DMS153 treated with DMSO at 0.1 percent for 48 hours (cell line): Measurements from ENCODE around the gene MTA3.
"Not testable (repeated sequence)": the region's sequence is repeated elsewhere in the genome, so short reads cannot be mapped to it uniquely, and the experiment has no call there.

ENCODE experiments used
- DNase-seq: peaks from one replicate; lab custom pipeline; 2025; ENCODE audit not compliant: unreplicated experiment; lab: John Stamatoyannopoulos, UW

The MTA3 gene

DNA sequence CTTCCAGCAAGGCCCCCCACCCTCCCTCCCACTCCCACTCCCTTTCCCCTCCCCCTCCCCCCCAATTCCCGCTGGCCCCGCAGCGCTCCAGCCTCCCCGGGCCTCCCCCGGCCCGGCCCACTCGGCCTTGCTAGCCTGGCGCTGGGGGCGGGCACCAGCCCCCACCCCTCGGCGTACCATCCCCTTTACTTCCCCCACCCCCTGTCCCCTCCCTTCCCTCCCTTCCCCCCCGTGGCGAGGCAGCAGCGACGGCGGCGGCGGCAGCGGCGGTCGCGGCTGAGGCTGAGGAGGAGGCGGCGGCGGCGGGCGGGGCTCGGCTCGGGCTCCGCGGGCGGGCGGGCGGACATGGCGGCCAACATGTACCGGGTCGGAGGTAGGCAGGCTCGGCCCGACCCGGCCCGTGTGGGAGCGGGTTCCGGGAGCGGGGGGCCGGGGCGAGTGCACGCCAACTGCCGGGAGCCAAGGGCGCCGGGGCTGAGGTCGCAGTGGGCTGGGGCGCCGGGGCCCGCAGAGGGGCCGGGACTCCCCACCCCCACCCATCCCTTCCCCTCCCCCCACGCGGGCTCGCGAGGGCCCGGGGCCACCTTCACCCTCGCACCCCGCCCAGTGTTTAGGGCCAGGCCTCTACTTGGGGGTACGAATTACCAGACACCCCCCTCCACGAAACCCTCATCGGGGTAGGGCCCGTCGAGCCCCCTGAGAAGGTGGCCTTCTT is at the start of gene MTA3:
TSS of gene MTA3 (plus strand) at position 232 of the 715 bp plus-strand sequence. CDS start at position 346, 114 bp downstream.
- no peak for DNase-seq

DNA sequence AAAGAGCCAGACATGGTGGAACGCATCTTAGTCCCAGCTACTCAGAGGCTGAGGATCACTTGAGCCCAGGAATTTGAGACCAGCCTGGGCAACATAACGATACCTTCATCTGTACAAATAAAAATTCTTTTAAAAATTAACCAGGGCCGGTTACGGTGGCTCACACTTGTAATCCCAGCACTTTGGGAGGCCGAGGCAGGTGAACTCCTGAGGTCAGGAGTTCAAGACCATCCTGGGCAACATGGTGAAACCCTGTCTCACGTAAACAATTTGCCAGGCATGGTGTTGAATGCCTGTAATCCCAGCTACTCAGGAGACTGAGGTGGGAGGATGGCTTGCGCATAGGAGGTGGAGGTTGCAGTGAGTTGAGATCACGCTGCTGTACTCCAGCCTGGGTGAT is 48.8 kb upstream of the MTA3 start:
- DNase-seq, result no peak

DNA sequence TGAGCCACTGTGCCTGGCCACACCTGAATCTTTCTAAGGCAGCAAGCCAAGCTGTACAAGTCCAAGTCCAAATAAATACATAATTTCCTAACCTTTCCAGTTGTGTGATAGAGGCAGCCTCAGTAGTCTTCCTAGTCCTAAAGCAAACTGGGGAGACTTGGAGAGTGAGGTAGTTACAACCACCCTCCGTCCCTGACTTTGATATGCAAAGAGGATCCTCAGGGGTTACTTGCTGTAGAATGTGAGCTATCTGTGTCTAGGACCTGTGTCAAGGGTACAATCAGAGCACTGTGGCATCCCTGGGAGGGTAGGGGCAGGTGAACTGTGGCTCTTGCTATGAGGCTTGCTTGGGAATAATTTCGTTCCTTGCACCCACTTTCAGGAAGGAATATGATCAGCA is 46.4 kb upstream of the MTA3 start:
- no peak for DNase-seq

DNA sequence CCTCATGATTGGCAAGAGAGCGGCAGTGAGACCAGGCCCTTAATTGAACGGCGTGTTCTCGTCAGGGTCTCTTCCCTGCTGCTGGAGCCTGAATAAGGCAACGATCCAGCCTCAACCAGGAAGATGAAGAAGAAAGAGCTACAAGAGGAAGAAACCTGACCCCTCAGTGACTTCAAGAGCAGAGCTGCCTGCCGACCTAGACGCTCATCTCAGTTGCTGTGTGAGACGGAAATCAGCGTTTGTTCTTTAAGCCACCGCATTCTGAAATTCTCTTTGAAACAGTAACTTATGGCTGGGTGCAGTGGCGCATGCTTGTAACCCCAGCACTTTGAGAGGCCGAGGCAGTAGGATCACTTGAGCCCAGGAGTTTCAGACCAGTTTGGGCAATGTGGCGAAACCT is 45.1 kb upstream of the MTA3 start:
- no peak for DNase-seq

DNA sequence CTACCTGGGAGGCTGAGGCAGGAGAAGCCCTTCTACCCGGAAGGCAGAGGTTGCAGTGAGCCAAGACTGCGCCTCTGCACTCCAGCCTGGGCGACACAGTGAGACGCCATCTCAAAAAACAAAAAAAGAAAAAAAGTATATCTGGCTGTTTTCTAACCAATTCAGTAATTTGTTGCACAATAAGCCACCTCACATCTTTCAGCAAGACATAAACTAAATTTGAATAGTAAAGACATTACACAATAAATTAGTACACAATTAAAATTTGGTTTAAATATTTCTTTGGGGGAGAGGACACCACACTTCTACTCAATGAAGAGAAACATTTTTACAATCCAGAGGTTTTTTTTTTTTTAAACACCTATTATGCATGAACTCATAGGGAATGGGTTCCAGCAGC is 36.0 kb upstream of the MTA3 start:
- no peak for DNase-seq

DNA sequence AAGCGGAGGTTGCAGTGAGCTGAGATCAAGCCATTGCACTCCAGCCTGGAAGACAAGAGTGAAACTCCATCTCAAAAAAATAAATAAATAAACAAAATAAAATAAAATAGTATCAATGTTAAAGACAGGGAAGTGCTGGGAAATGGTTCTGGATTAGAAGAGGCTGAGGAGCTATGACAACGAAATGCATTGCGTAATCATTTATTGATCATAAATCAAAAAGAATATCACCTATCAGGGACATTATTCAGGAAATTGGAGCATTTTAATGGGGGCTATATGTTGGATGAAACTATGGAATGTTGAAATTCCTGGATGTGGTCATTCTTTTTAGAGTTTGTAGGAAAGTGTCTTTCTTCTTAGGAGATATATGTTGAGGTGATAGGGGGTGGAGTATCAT is 30.9 kb upstream of the MTA3 start:
- DNase-seq, result no peak

DNA sequence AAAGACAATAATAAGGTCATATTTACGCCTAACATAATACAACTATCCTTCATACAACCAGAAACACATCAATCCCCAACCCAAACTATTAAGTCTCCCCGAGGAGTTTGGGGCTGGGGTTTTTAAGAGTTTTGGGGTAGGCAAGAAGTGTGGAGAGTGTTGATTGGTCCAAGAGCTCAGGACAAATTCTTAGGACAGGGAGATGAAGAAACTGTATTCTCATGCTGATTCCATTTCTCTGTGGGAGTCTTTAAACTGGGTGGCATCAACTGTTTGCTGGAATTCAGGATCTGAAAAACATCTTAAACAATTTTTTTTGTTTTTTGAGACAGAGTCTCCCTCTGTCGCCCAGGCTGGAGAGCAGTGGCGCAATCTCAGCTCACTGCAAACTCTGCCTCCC is 25.6 kb upstream of the MTA3 start:
- DNase-seq, result no peak

DNA sequence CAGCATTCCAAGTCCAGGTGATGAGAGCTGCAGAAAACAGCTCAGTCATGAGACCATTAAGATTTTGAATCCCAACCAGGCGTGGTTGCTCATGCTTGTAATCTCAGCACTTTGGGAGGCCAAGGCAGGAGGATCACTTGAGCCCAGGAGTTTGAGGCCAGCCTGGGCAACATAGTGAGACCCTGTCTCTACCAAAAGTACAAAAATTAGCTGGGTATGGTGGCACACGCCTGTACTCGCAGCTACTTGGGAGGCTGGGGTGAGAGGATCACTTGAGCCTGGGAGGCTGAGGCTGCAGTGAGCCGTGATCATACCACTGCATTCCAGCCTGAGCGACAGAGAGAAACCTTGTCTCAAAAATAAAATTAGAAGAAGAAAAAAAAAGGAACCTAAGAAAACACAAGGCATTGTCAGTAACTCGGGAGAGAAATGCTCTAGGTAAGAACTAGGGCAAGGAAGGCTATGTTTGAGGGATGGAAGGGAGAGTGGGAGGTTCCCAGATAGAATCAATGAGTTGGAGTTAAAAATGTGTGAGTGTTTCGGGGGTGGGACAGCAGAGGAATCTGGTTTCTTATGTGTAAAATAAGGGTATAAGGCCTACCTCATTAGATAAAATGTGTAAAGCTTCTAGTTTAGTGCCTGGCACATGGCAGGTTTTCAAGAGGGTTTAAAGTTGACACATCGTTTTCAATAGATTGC is 23.3 kb upstream of the MTA3 start:
- DNase-seq, result no peak

DNA sequence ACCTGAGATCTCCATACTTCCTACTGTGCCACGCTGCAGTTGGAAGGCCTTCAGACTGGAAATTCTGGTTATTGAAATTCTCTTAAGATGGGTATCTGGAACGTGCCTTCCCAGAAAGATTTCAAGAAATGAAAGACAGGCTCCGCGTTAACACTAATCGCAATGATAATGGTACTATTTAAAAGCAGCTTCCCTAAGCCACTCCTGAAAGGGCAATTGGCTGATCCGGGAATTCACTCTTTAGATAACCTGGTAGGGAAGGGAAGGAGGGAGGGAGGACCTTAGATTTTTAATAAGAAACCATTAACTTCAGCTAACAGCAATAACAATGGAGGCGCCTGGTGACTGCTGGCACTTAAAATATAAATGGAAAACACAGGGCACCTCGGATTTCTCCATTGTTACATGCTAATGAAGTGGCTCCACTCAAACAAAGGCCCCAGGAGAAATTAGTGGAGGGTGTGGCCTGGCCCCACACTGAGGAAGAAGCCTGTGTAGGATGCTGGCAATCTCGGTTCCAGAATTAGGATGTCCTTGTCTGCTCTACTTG is 22.5 kb upstream of the MTA3 start:
- no peak for DNase-seq

DNA sequence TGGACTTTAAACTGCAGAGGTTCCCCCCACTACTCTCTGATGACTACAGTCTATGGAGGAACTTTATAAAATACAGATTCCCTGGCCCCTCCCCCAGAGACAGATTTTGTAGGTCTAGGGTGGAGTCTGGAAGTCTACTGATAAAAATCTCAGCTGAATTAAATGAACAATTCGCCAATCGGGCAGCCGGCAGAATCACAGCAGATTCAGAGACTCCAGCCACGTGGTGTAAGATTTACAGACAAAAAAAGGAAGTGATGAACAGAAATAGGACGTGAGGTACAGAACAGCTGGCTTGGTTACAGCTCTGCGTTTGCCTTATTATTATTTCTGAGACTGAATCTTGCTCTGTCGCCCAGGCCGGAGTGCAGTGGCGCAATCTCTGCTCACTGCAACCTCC is 21.4 kb upstream of the MTA3 start:
- DNase-seq, result no peak

DNA sequence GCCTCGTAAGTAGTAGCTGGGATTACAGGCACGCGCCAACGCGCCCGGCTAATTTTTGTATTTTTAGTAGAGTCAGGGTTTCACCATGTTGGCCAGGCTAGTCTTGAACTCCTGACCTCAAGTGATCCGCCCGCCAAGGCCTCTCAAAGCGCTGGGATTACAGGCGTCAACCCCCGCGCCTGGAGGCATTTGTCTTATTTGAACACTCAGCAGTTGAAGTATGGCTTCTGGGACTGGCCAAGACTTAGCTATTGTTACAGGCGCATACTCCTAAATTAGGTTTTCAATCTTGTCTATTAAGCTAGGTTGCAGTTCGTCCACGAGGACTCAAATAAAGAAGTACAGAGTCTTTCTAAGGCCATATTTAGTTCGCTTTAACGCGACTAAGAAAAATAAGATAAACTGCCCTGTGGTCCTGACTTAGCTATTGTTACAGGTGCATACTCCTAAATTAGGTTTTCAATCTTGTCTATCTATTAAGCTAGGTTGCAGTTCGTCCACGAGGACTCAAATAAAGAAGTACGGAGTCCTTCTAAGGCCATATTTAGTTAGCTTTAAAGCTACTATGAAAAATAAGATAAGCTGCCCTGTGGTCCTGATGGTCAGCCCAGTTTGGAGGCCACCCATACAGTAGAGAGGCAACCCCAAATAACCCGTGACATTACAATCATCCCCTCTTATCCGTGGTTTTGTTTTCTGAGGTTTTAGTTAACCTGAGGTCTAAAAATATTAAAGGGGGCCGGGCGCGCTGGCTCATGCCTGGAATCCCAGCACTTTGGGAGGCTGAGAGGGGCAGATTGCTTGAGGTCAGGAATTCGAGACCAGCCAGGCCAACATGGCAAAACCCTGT is 20.8 kb upstream of the MTA3 start:
- no peak for DNase-seq

DNA sequence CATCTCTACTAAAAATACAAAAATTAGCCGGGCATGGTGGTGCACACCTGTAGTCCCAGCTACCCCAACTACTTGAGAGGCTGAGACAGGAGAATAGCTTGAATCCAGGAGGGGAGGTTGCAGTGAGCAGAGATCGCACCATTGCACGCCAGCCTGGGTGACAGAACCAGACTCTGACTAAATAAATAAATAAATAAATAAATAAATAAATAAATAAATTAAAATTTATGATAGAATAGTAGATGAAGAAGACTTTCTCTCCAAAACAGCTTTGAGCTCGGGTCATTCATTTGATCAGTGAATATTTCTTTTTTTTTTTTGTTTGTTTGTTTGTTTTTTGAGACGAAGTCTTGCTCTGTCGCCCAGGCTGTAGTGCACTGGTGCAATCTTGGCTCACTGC is 17.6 kb upstream of the MTA3 start:
- no peak for DNase-seq

DNA sequence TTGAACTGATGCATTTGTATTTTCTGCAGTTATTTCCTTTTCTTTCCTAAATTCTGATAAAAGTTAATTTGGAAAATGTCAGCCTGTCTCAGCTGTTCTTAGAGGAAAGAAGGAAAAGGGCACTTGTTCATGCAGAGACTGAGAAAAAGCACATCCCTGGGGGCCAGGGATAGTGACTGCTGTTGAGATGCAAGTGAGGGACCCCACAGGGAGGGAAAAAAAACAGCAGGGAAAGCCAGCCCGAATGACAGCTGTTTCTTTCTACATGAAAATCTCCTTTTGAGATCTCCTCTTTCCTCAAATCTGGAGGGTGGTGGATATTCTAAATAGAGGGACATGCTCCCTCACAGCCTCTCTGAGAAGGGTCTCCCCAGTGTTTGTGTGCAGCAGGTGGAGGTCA is 14.0 kb upstream of the MTA3 start:
- DNase-seq, result no peak

DNA sequence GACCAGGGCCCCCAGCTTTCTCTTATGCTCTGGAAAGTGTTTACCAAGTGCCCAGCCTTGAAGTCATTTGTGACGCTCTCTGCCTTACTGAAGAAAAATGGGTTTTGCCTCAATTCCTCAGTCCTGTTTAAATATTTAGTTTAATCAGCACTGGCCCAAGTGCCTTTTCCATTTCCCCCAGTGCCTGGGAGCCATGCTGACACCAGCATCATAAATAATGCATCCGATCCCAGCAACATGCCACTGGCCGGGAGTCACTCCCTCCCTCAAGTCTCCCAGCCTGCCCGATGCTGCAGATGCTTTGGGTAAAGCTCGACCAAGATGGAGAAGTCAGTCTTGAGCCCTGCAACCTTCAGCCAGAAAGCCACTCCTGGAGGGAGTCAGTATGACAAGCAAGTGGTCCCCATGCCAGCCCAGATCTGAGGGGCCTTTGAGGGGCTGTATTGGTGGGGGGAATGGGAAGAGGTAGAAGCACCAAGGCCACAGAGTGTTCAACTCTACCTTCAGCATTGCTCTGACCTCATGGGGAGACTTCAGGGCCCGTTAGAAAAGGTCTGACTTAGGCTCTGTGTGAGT is 12.0 kb upstream of the MTA3 start:
- no peak for DNase-seq

DNA sequence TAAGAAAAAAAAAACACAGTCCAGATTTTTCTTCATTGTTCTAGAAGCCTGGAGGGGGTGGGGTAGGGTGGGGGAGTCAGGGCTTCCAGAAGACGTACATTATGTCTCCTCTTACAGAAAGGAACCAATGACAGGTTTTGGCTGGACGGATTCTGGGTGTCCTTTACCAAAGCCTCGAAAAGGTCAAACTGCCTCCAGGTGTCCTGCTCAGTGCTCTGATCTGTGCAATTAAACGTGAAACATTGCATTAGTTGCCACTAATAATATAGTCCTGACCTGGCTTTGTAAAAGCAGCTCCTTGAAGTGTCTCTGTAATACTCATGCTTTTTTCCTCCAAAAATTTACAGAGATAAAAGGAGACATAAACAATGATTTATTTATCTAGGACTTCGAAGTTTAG is 11.1 kb upstream of the MTA3 start:
- DNase-seq, result no peak

DNA sequence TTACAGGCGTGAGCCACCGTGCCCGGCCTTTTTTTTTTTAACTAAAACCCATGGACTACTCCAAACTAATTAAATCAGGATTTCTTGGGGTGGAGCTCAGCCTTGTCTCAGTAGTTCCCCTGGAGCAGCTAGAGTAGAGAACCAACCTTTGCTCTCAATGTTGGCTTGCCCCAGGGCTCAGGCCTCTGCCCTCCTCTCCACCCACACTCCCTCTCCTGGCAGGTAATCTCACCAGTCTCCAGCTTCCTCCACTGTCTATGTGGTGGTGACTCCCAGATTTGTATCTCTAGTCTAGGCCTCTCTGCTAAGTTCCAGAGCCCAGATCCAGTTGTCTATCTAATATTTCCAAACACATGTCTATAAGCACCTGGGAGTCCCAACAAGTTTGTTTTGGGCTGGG is 9.6 kb upstream of the MTA3 start:
- DNase-seq, result no peak

DNA sequence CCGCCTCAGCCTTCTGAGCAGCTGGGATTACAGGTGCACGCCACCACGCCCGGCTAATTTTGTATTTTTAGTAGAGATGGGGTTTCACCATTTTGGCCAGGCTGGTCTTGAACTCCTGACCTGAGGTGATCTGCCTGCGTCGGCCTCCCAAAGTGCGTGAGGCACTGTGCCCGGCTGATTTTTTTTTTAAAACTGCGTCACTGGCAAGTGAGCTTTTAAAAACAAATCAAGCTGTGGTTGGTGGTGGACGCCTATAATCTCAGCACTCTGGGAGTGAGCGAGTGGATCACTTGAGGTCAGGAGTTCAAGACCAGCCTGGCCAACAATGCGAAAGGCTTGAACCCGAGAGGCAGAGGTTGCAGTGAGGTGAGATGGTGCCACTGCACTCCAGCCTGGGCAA is 8.3 kb upstream of the MTA3 start:
- not testable (repeated sequence) for DNase-seq

DNA sequence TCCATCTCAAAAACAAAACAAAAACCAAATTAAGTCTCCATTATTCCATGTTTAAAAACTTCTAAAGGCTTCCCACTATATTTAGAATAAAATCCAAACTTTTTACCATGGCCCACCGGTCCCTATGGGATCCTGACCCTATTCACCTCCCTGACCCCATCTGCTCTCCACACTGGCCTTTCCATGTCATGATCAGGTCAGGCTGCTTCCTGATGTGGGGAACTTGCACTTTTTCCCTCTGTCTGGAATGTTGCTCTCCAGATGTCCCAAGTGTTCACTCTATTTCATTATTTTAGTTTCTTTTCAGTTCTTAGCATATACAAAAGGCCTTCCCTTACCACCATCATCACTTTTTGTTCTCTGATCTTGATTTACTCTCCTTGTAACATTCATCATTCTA is 7.5 kb upstream of the MTA3 start:
- DNase-seq, result no peak

DNA sequence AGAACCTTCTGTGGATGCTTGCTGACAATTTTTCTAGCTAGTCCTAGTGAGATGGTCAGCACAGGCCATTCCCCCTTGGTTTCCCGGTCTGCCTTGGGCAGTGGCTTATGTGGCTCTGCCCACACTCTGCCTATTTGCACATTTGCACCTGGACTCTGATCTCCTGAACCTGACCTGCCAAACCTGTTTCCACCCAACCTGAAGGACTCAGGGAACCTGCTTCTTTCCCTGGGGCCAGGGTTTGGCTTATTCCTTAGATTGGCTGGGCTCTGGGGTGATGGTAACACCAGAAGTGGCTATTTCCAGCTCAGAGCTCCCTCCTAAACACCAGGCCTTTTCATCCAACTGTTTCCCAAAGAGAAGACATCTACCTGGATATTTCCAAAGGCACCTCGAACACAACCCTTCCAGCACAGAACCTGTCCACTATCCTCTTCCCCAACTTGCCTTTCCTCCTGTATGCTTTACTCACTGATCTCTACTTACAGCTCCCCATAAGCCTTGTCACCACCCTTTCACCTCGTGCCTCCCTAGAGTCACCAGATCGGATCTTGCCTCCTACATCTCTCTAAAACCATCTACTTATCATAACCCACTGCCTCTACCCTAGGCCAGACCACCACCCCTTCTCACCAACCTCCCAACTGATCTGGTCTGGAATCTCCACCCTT is 5.8 kb upstream of the MTA3 start:
- no peak for DNase-seq

DNA sequence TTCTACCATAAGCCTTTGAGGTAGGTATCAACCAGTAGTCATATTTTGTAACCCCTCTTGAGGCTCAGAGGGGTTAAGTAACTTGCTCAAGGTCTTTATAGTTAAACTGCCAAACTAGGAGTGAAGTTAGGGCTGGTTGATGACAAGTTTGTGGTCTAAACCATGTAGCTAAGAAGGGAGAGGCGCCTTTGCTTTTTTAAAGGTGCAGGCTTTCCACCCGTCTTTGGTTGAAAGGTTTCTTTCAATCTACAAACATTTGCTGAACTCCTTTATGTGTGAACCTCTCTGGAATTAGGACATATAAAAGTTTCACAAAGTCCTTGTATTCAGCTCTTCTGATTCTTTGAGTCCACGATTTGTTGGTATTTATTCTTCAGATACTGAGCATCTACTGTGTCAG is 2.4 kb upstream of the MTA3 start:
- DNase-seq, result no peak

DNA sequence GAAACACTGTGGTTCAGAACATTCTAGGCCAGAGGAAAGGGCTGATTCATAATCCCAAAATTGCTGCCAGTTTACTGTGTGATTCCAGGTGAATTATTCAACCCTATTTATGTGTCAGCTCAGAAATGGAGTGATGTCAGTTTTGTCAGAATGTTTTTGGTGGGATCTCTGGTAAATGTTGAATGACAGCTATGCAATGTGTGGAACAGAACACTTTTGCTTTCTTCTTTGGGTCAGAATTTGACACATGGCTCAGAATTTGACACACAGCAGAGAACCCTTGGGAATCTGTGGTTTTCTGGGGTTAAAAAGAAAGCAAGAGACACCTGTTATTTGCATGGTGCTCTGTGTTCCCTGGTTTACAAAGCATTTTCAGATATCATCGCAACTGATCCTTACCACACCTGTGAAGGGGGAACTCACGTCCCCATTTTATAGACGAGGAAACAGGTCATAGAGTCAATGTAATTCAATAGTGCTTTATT is 1.6 kb upstream of the MTA3 start:
- DNase-seq, result no peak
